Activated T-cell treated with anti-CD3 and anti-CD28 coated beads for 48 hours (primary cell): ENCODE results near the gene TTLL7.

ENCODE experiments used
- DNase-seq: peaks from one replicate; pipeline ENCODE4 v3.0.0-alpha.2; 2020; ENCODE audit warnings: low read depth

TTLL7 gene

GRCh38 chr1:83864991-83865390, 133.9 kb downstream of the TTLL7 start:
- DNase-seq: no peak

GRCh38 chr1:83860490-83861221, 138.3 kb downstream of the TTLL7 start:
- peak; percentile 71 for DNase-seq

GRCh38 chr1:83857716-83858115, 141.2 kb downstream of the TTLL7 start:
- DNase-seq: no peak

- no peak for DNase-seq
Measured at GRCh38 chr1:83857103-83857502, 141.8 kb downstream of the TTLL7 start.

GRCh38 chr1:83856381-83856780, 142.6 kb downstream of the TTLL7 start:
- no peak for DNase-seq

GRCh38 chr1:83854456-83854855, 144.5 kb downstream of the TTLL7 start:
- no peak for DNase-seq

- no peak for DNase-seq
Measured at GRCh38 chr1:83850834-83851233, 148.1 kb downstream of the TTLL7 start.

GRCh38 chr1:83849191-83850061, 149.5 kb downstream of the TTLL7 start:
- DNase-seq: no peak

GRCh38 chr1:83846138-83846537, 152.8 kb downstream of the TTLL7 start:
- no peak for DNase-seq

GRCh38 chr1:83845437-83846071, 153.4 kb downstream of the TTLL7 start:
- no peak for DNase-seq

- DNase-seq: no peak
Measured at GRCh38 chr1:83844546-83844945, 154.4 kb downstream of the TTLL7 start.

GRCh38 chr1:83839566-83840173, 159.3 kb downstream of the TTLL7 start:
- no peak for DNase-seq

GRCh38 chr1:83838573-83838972, 160.4 kb downstream of the TTLL7 start:
- no peak for DNase-seq

- DNase-seq: no peak
Measured at GRCh38 chr1:83836543-83836942, 162.4 kb downstream of the TTLL7 start.

GRCh38 chr1:83834621-83835264, 164.2 kb downstream of the TTLL7 start:
- no peak for DNase-seq

- DNase-seq: no peak
Measured at GRCh38 chr1:83832194-83832593, 166.7 kb downstream of the TTLL7 start.

GRCh38 chr1:83829106-83829505, 169.8 kb downstream of the TTLL7 start:
- DNase-seq: no peak

- no peak for DNase-seq
Measured at GRCh38 chr1:83828456-83828855, 170.5 kb downstream of the TTLL7 start.

GRCh38 chr1:83827741-83828140, 171.2 kb downstream of the TTLL7 start:
- no peak for DNase-seq

- DNase-seq: no peak
Measured at GRCh38 chr1:83822208-83822607, 176.7 kb downstream of the TTLL7 start.

- DNase-seq: no peak
Measured at GRCh38 chr1:83819436-83819835, 179.5 kb downstream of the TTLL7 start.

- no peak for DNase-seq
Measured at GRCh38 chr1:83818916-83819315, 180.0 kb downstream of the TTLL7 start.
